Keratinocyte (primary cell): ENCODE results near the gene AK9. TPM values are rescaled to one million over a fixed set of nuclear protein-coding genes. Genes with fewer than 3 reads are reported as not detected.

Source experiments
- DNase-seq: peaks from one replicate; pipeline ENCODE4 v3.0.0-alpha.2; 2011; ENCODE audit warnings: low read depth, missing footprints, low spot score
- FAIRE-seq: peaks from 2 replicates; lab custom pipeline; 2011; peaks lifted over from hg19 to GRCh38; lab: Jason Lieb, UNC
- H2AFZ ChIP-seq: 2 replicates; pipeline ENCODE4 v1.6.0; 2012; ENCODE audit warnings: low read length, control low read depth, inconsistent platforms; ENCODE audit not compliant: control insufficient read depth
- H3K27ac ChIP-seq: 2 replicates; pipeline ENCODE4 v1.5.1; 2011; ENCODE audit warnings: low read length; ENCODE audit not compliant: control insufficient read depth, insufficient read depth
- H3K27me3 ChIP-seq: 3 replicates; pipeline ENCODE4 v1.6.0; 2011; ENCODE audit warnings: low read length; ENCODE audit not compliant: control insufficient read depth, insufficient read depth; ENCODE audit errors: extremely low read depth
- H3K36me3 ChIP-seq, 2 experiments: 2 replicates in 1 of 2; 3 replicates in 1 of 2; pipeline ENCODE4 v1.5.1; 2011; ENCODE audit warnings: low read length in 2 of 2, mild to moderate bottlenecking in 1 of 2; ENCODE audit not compliant: control insufficient read depth in 2 of 2, insufficient read depth in 2 of 2; ENCODE audit errors: extremely low read depth in 1 of 2
- H3K4me1 ChIP-seq: 3 replicates; pipeline ENCODE4 v1.5.1; 2011; ENCODE audit warnings: low read length; ENCODE audit not compliant: control insufficient read depth, insufficient read depth; ENCODE audit errors: extremely low read depth
- H3K4me2 ChIP-seq: 3 replicates; pipeline ENCODE4 v1.6.0; 2011; ENCODE audit warnings: low read depth, low read length; ENCODE audit not compliant: control insufficient read depth, insufficient read depth; ENCODE audit errors: extremely low read depth
- H3K4me3 ChIP-seq, 3 experiments: fragments of 200-600 bp in 1 of 3; sonication (generic) in 1 of 3; 2 replicates in 2 of 3; 3 replicates in 1 of 3; pipeline ENCODE4 v1.5.1; 2011 to 2016; ENCODE audit warnings: low read length in 3 of 3, mild to moderate bottlenecking in 3 of 3, control low read depth in 2 of 3, inconsistent platforms in 1 of 3, low read depth in 1 of 3, mixed read lengths in 1 of 3, mixed run types in 1 of 3, moderate library complexity in 1 of 3; ENCODE audit not compliant: control insufficient read depth in 2 of 3, insufficient read depth in 2 of 3; ENCODE audit errors: extremely low read depth in 1 of 3
- H3K79me2 ChIP-seq: 2 replicates; pipeline ENCODE4 v1.6.0; 2012; ENCODE audit warnings: low read length; ENCODE audit not compliant: control insufficient read depth, insufficient read depth
- H3K9ac ChIP-seq: 3 replicates; pipeline ENCODE4 v1.6.0; 2011; ENCODE audit warnings: low read length; ENCODE audit not compliant: control insufficient read depth, insufficient read depth; ENCODE audit errors: extremely low read depth
- H3K9me1 ChIP-seq: 3 replicates; pipeline ENCODE4 v1.6.0; 2011; ENCODE audit warnings: low read length; ENCODE audit not compliant: control insufficient read depth, insufficient read depth; ENCODE audit errors: extremely low read depth
- H3K9me3 ChIP-seq: 2 replicates; pipeline ENCODE4 v1.5.1; 2012; ENCODE audit warnings: low read depth, low read length; ENCODE audit not compliant: control insufficient read depth
- H4K20me1 ChIP-seq: 3 replicates; pipeline ENCODE4 v1.6.0; 2011; ENCODE audit warnings: low read length; ENCODE audit not compliant: control insufficient read depth, insufficient read depth; ENCODE audit errors: extremely low read depth
- EZH2 ChIP-seq: IDR thresholded peaks from one replicate; pipeline ENCODE4 v1.6.1; 2012; ENCODE audit warnings: inconsistent platforms, mild to moderate bottlenecking, low read length, moderate library complexity
- dilution Hi-C: fragments of 300-500 bp; cut with MboI; formaldehyde crosslinking; loops from one replicate; pipeline ENCODE4 v1.7.0; 2020; ENCODE audit warnings: low sequenced_read_pairs; ENCODE audit not compliant: extremely low pct_ligation_motif_present
- polyA plus RNA-seq, 5 experiments: library from polyadenylated mRNA; depleted of rRNA in 3 of 5; stranded (reverse) in 3 of 5; stranded (forward) in 1 of 5; unstranded in 1 of 5; fragments of >200 nt; gene quantifications; 1 replicate in 1 of 5; 2 replicates in 3 of 5; 3 replicates in 1 of 5; pipeline versions ENCODE4 v1.2.1 to v1.2.3, GENCODE V29; 2011 to 2012; ENCODE audit warnings: missing spikeins in 2 of 5, low read depth in 1 of 5, low replicate concordance in 1 of 5
- TF ChIP-seq, protein P1 (sequence below), 3 experiments: IDR thresholded peaks in 1 of 3; conservative IDR thresholded peaks in 1 of 3; optimal IDR thresholded peaks in 1 of 3; 2 replicates in 2 of 3; 3 replicates in 1 of 3; pipeline versions ENCODE3 to v1.5.1; 2011; ENCODE audit warnings: low read length in 3 of 3, mild to moderate bottlenecking in 3 of 3, moderate library complexity in 2 of 3, control low read depth in 1 of 3, inconsistent platforms in 1 of 3; ENCODE audit not compliant: insufficient read depth in 2 of 3; ENCODE audit errors: extremely low read depth in 1 of 3

AK9 gene
- polyA plus RNA-seq, 1 donor (not counting 4 experiments of a cell fraction or from before 2014, with no cell fraction given) = 1.8 TPM

DNA sequence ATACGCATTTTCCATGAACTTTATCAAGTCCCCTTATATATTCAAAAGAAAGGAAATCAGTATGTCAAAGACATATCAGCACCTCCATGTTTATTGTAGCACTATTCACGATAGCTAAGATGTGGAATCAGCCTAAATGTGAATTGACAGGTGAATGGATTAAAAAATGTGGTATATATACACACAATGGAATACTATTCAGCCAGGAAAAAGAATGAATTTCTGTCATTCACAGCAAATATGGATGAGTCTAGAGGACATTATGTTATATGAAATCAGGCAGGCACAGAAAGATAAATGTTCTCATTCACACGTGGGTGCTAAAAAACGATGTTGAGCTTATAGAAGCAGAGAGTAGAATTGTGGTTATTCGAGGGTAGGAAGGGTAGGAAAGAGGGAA lies 5.4 kb upstream of the AK9 start:
- no peaks in the 10 kb centered on the region for H4K20me1 ChIP-seq
- dilution Hi-C loops = no loop called here
- no peak for TF ChIP-seq EZH2
- TF ChIP-seq, protein P1, sequence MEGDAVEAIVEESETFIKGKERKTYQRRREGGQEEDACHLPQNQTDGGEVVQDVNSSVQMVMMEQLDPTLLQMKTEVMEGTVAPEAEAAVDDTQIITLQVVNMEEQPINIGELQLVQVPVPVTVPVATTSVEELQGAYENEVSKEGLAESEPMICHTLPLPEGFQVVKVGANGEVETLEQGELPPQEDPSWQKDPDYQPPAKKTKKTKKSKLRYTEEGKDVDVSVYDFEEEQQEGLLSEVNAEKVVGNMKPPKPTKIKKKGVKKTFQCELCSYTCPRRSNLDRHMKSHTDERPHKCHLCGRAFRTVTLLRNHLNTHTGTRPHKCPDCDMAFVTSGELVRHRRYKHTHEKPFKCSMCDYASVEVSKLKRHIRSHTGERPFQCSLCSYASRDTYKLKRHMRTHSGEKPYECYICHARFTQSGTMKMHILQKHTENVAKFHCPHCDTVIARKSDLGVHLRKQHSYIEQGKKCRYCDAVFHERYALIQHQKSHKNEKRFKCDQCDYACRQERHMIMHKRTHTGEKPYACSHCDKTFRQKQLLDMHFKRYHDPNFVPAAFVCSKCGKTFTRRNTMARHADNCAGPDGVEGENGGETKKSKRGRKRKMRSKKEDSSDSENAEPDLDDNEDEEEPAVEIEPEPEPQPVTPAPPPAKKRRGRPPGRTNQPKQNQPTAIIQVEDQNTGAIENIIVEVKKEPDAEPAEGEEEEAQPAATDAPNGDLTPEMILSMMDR (optimal IDR thresholded peaks at IDR 0.05 in 1 of 3, IDR thresholded peaks at IDR 0.05 in 1 of 3, conservative IDR thresholded peaks at IDR 0.05 in 1 of 3; ENCODE audit: extremely low read depth in 1 of 3, insufficient read depth in 2 of 3, low read length in 3 of 3) = no peak

DNA sequence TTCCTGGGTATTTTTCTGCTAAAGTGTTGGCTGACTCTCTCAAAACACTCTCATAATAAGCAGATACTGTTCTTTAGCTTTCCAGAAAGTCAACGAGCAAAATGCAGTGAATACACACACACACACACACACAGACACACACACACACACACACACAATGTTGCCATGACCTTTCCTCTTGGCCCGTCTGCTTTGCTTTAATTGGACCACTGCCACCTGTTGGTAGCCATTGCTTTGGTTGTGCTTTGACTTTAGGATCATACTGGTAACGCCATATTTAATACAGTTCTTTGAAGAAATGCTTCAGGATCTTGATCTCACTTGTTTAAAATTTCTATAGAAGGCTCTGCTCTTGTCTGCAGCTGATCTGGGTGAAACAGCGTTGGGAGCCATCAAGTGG lies 4.5 kb upstream of the AK9 start:
- H3K27me3 ChIP-seq = no peaks in the 10 kb centered on the region
- no peak overlapping the region for H3K27ac ChIP-seq
- FAIRE-seq (no peak), DNase-seq (no peak)
- H3K9ac ChIP-seq = no peak overlapping the region
- no peaks in the 10 kb centered on the region for H3K9me3 ChIP-seq
- H3K9me1 ChIP-seq = no peaks in the 10 kb centered on the region
- no peak for TF ChIP-seq EZH2
- TF ChIP-seq, protein P1 (optimal IDR thresholded peaks at IDR 0.05 in 1 of 3, IDR thresholded peaks at IDR 0.05 in 1 of 3, conservative IDR thresholded peaks at IDR 0.05 in 1 of 3; ENCODE audit: extremely low read depth in 1 of 3, insufficient read depth in 2 of 3, low read length in 3 of 3) = peak in 1 of 3 experiments; percentile 40
- H3K4me3 ChIP-seq = no peak overlapping the region
- no peaks in the 10 kb centered on the region for H4K20me1 ChIP-seq
- dilution Hi-C loops = no loop called here
- H3K4me2 ChIP-seq = no peak overlapping the region
- no peaks in the 10 kb centered on the region for H3K79me2 ChIP-seq
- peaks cover 5% of the 10 kb centered on the region for H3K4me1 ChIP-seq
- no peaks in the 10 kb centered on the region for H3K36me3 ChIP-seq
- no peak overlapping the region for H2AFZ ChIP-seq

More for the DNA sequence above, 5.4 kb upstream of the AK9 start:
- Histone ChIP-seq H3K9me1 (no peaks in the 10 kb centered on the region), H3K27ac (no peak overlapping the region), H3K4me3 (no peak overlapping the region), H3K9me3 (no peaks in the 10 kb centered on the region), H3K27me3 (no peaks in the 10 kb centered on the region), H3K4me1 (peaks cover 4% of the 10 kb centered on the region), H3K4me2 (no peak overlapping the region), H3K79me2 (no peaks in the 10 kb centered on the region), H2AFZ (no peak overlapping the region), H3K36me3 (no peaks in the 10 kb centered on the region), H3K9ac (no peak overlapping the region)
- FAIRE-seq (no peak), DNase-seq (no peak)
